ENCODE results near the gene MPDU1. TPM values are rescaled to one million over a fixed set of nuclear protein-coding genes. Genes with fewer than 3 reads are reported as not detected.
A peak's percentile ranks its signal among the peaks of the same experiment; 100 is the strongest.

The MPDU1 gene
- total and polyA plus RNA-seq, 2 of the 13 experiments (the other 11 are each of a cell fraction or from before 2014, with no cell fraction given): 112 to 167 TPM

GRCh38 chr17:7631398-7632380 is 48.0 kb downstream of the MPDU1 start (continued):
- TF ChIP-seq, protein P1, sequence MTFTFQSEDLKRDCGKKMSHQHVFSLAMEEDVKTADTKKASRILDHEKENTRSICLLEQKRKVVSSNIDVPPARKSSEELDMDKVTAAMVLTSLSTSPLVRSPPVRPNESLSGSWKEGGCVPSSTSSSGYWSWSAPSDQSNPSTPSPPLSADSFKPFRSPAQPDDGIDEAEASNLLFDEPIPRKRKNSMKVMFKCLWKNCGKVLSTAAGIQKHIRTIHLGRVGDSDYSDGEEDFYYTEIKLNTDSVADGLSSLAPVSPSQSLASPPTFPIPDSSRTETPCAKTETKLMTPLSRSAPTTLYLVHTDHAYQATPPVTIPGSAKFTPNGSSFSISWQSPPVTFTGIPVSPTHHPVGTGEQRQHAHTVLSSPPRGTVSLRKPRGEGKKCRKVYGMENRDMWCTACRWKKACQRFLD (CRISPR knock-in tag; IDR thresholded peaks at IDR 0.05; ENCODE audit: borderline replicate concordance): no peak
- TF ChIP-seq SOX6 (IDR thresholded peaks at IDR 0.05) (no peak), SOX6 (CRISPR knock-in tag; IDR thresholded peaks at IDR 0.05) (peak; percentile 56), TEF (CRISPR knock-in tag; IDR thresholded peaks at IDR 0.05) (no peak), MXD1 (CRISPR knock-in tag; IDR thresholded peaks at IDR 0.05) (peak; percentile 53; the same call in 1 of the 2 replicates), ZNF710 (CRISPR knock-in tag; IDR thresholded peaks at IDR 0.05; ENCODE audit: borderline replicate concordance) (no peak; the same call in 1 of the 2 replicates), ZNF777 (CRISPR knock-in tag; IDR thresholded peaks at IDR 0.05) (no peak), JUN (CRISPR knock-in tag; IDR thresholded peaks at IDR 0.05) (no peak), MED1 (CRISPR knock-in tag; IDR thresholded peaks at IDR 0.05) (0 out of 2 replicates have a peak, but pooled peaks have one; percentile 12), SIN3B (IDR thresholded peaks at IDR 0.05; ENCODE audit: low read length) (no peak), ZNF3 (CRISPR knock-in tag; IDR thresholded peaks at IDR 0.05) (no peak), ELK4 (CRISPR knock-in tag; IDR thresholded peaks at IDR 0.05; ENCODE audit: borderline replicate concordance) (no peak), SAP130 (CRISPR knock-in tag; IDR thresholded peaks at IDR 0.05; ENCODE audit: low read depth) (peak; percentile 31; the same call in 1 of the 2 replicates), ZNF570 (CRISPR knock-in tag; IDR thresholded peaks at IDR 0.05; ENCODE audit: borderline replicate concordance) (no peak), ZNF33B (CRISPR knock-in tag; IDR thresholded peaks at IDR 0.05) (0 out of 2 replicates have a peak, but pooled peaks have one; percentile 28), PAX8 (CRISPR knock-in tag; IDR thresholded peaks at IDR 0.05; ENCODE audit: borderline replicate concordance) (no peak), GTF2F1 (IDR thresholded peaks at IDR 0.05; ENCODE audit: low read length) (no peak)
- TF ChIP-seq, protein P2, sequence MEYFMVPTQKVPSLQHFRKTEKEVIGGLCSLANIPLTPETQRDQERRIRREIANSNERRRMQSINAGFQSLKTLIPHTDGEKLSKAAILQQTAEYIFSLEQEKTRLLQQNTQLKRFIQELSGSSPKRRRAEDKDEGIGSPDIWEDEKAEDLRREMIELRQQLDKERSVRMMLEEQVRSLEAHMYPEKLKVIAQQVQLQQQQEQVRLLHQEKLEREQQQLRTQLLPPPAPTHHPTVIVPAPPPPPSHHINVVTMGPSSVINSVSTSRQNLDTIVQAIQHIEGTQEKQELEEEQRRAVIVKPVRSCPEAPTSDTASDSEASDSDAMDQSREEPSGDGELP (IDR thresholded peaks at IDR 0.05; ENCODE audit: borderline replicate concordance, low read depth): peak; percentile 79; the same call in 1 of the 2 replicates

Measured in HepG2 (cell line).